AG09319 (cell line): Measurements from ENCODE around the gene NEK1.

ENCODE experiments used
- DNase-seq: peaks from one replicate; pipeline ENCODE4 v3.0.0-alpha.2; 2010; ENCODE audit warnings: low read depth; ENCODE audit errors: extremely low read depth
- TF ChIP-seq, protein P1 (sequence below): IDR thresholded peaks from 2 replicates; pipeline ENCODE4 v1.5.1; 2011; ENCODE audit warnings: low read depth, mild to moderate bottlenecking, inconsistent platforms, low read length, moderate library complexity

NEK1 gene

GRCh38 chr4:169611991-169612870, at the start of gene NEK1:
NEK1 (minus strand) TSS chr4:169612583; CDS start chr4:169602630, 9,953 bp downstream.
- peak; percentile 62 for DNase-seq
- TF ChIP-seq, protein P1, sequence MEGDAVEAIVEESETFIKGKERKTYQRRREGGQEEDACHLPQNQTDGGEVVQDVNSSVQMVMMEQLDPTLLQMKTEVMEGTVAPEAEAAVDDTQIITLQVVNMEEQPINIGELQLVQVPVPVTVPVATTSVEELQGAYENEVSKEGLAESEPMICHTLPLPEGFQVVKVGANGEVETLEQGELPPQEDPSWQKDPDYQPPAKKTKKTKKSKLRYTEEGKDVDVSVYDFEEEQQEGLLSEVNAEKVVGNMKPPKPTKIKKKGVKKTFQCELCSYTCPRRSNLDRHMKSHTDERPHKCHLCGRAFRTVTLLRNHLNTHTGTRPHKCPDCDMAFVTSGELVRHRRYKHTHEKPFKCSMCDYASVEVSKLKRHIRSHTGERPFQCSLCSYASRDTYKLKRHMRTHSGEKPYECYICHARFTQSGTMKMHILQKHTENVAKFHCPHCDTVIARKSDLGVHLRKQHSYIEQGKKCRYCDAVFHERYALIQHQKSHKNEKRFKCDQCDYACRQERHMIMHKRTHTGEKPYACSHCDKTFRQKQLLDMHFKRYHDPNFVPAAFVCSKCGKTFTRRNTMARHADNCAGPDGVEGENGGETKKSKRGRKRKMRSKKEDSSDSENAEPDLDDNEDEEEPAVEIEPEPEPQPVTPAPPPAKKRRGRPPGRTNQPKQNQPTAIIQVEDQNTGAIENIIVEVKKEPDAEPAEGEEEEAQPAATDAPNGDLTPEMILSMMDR = no peak; the same call in 1 of the 2 replicates

GRCh38 chr4:169661761-169662160, 49.4 kb upstream of the NEK1 start:
- TF ChIP-seq, protein P1 = no peak
- no peak for DNase-seq

DNA sequence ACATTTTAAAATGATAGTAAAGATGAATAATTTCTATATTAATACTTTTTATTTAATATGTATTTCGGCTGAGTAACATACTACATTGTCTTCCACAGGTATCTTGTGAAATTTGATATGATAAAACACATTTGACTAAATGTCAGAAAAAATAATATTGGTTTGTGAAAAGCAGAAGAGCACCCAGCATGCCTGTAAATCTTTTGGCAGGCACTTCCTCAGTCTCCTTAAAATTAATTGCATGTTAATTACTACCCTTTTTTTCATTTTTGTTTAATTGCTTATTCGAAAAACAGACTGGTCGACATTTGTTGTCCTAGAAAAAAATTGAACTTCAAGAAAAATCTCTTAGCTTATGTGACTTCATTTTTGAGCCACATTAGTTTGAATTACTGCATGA, 48.5 kb upstream of the NEK1 start:
- DNase-seq = no peak
- TF ChIP-seq, protein P1 = no peak

DNA sequence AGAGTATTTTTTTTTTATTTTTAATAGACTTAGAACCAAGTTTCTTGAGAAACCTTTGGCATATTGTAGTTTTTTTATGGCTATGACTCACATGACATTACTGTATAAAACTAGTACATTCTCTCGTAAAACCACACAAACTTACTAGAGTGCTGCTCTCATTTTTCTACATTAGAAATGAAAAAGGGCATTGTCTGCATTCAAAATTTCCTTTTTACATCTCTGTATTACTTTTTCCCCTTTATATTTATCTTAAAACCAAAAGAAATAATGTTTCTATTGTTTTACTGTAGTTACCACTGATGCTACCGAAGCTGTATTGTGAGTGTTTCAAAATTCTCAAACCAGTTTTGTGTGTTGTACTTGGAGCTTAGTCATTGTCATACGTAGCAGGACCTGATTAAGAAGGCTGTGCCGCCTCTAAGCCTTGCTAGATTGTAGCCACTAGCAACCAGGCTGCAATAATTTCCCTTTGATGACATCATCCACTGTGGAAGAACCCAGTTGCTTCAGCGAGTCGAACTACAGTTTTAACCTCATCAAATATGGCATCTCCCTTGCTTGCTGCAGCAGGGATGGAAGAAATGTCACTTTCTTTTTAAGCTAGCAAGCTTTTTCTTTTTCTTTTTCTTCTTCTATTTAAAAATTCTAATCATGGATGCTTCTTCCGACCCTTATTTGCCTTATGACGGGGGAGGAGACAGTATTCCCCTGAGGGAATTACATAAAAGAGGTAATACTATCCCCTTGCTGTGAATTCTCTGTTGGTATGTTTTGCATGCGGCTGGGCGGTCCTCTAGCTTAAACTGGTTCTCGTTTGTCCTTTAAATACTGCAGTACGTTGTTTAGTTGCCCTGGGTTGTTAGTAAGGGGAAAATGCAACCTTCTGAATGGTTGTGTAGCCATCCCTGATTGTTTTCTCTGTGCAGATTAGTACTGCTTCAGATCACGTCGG, 47.6 kb upstream of the NEK1 start:
- TF ChIP-seq, protein P1 = no peak
- peak; percentile 97 for DNase-seq

- no peak for DNase-seq
- TF ChIP-seq, protein P1 = no peak
Measured at GRCh38 chr4:169658975-169659715, 46.8 kb upstream of the NEK1 start.

DNA sequence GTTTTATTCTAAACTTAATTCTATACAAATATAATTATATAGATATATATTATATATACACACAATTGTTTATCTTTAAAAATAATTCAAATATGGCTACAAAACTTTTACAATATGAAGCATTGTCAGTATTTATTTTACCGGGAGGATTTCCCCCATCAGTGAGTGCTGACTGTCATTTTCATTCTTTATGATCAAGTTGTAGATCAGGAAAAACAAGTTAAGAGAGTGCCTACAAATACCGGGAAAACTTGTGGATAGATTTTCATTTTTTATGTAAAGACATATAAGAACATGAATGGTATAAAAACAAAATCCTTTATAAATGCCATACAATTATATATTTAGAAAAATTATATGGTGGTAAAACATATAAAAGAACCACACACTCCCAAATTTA, 45.8 kb upstream of the NEK1 start:
- TF ChIP-seq, protein P1 = no peak
- no peak for DNase-seq
